CD4-positive, CD25-positive, alpha-beta regulatory T cell (primary cell): ENCODE measurements around the gene KICS2. TPM values are rescaled to one million over a fixed set of nuclear protein-coding genes. Genes with fewer than 3 reads are reported as not detected.

Source experiments
- ATAC-seq, 2 donors: fragments of 150-1000 bp; cut with Tn5 transposase; one replicate each; pipeline ENCODE4 v1.10.0; 2021; ENCODE audit warnings: low read depth in 2 of 2, moderate number of reproducible peaks in 2 of 2, moderate library complexity in 1 of 2
- DNase-seq, 3 donors: peaks; one replicate each; pipeline versions ENCODE4 v3.0.0 to v3.0.0-alpha.2; 2012 to 2022; ENCODE audit warnings: mixed read lengths in 1 of 3
- H3K27ac ChIP-seq: one replicate; pipeline ENCODE4 v1.7.0; 2013; ENCODE audit warnings: mild to moderate bottlenecking, low read length; ENCODE audit not compliant: insufficient read depth, poor library complexity, severe bottlenecking
- H3K27me3 ChIP-seq: one replicate; pipeline ENCODE4 v1.7.0; 2013; ENCODE audit warnings: low read length; ENCODE audit not compliant: control insufficient read depth, insufficient read depth
- H3K36me3 ChIP-seq: one replicate; pipeline ENCODE4 v1.7.0; 2013; ENCODE audit warnings: mild to moderate bottlenecking, low read length, moderate library complexity; ENCODE audit not compliant: control insufficient read depth, insufficient read depth
- H3K4me1 ChIP-seq: 2 replicates; pipeline ENCODE4 v1.7.0; 2013; ENCODE audit warnings: mild to moderate bottlenecking, low read length; ENCODE audit not compliant: insufficient read depth, control insufficient read depth, poor library complexity, severe bottlenecking
- H3K4me3 ChIP-seq: one replicate; pipeline ENCODE4 v1.7.0; 2013; ENCODE audit warnings: low read depth, mild to moderate bottlenecking, low read length, moderate library complexity
- H3K9me3 ChIP-seq, 2 experiments: 1 replicate in 1 of 2; 2 replicates in 1 of 2; pipeline ENCODE4 v1.7.0; 2013; ENCODE audit warnings: low read length in 2 of 2, mild to moderate bottlenecking in 1 of 2, moderate library complexity in 1 of 2; ENCODE audit not compliant: control insufficient read depth in 2 of 2
- H3K27ac Mint-ChIP-seq, 3 donors: one replicate each; pipeline ENCODE4 v1.8.0; 2020 to 2022; ENCODE audit warnings: mild to moderate bottlenecking in 3 of 3, mixed read lengths in 3 of 3, moderate library complexity in 2 of 3
- H3K27me3 Mint-ChIP-seq: one replicate; pipeline ENCODE4 v1.8.0; 2022; ENCODE audit warnings: mild to moderate bottlenecking, mixed read lengths
- H3K36me3 Mint-ChIP-seq: one replicate; pipeline ENCODE4 v1.8.0; 2020; ENCODE audit warnings: mixed read lengths
- H3K4me1 Mint-ChIP-seq, 4 donors: one replicate each; pipeline ENCODE4 v1.8.0; 2020 to 2022; ENCODE audit warnings: mixed read lengths in 4 of 4, mild to moderate bottlenecking in 1 of 4
- H3K4me3 Mint-ChIP-seq, 4 donors: one replicate each; pipeline ENCODE4 v1.8.0; 2020 to 2022; ENCODE audit warnings: mild to moderate bottlenecking in 4 of 4, mixed read lengths in 4 of 4, moderate library complexity in 3 of 4
- H3K9me3 Mint-ChIP-seq, 7 donors: one replicate each; pipeline ENCODE4 v1.8.0; 2020 to 2022; ENCODE audit warnings: mixed read lengths in 7 of 7, mild to moderate bottlenecking in 3 of 7, moderate library complexity in 2 of 7
- polyA plus RNA-seq, 4 donors: library from polyadenylated mRNA; unstranded; fragments of 300-500 nt; fragmentation: Illumina TruSeq; gene quantifications; one replicate each; pipeline ENCODE4 v1.2.3, GENCODE V29; 2021
- total RNA-seq: library from RNA; stranded (reverse); gene quantifications from one replicate; pipeline ENCODE4 v1.2.3, GENCODE V29; 2022

Gene KICS2
- total and polyA plus RNA-seq, 5 donors from 2014 or later = 10.8 to 26.7 (median 12.0) TPM

GRCh38 chr12:64232196-64232595 is 10.1 kb upstream of the KICS2 start:
- peaks cover 0 to 2% (median 0%) of the 10 kb centered on the region in 4 donors for H3K4me1 Mint-ChIP-seq
- H3K27ac Mint-ChIP-seq = no peak overlapping the region
- Histone ChIP-seq H3K27me3 (peaks cover 15% of the 10 kb centered on the region), H3K4me3 (no peak overlapping the region), H3K4me1 (no peaks in the 10 kb centered on the region), H3K9me3 (no peaks in the 10 kb centered on the region), H3K36me3 (no peaks in the 10 kb centered on the region), H3K27ac (no peak overlapping the region)
- DNase-seq (no peak), ATAC-seq (no peak)
- peaks cover 57% of the 10 kb centered on the region for H3K27me3 Mint-ChIP-seq
- no peaks in the 10 kb centered on the region for H3K36me3 Mint-ChIP-seq
- no peak overlapping the region for H3K4me3 Mint-ChIP-seq
- peaks cover 0 to 6% (median 0%) of the 10 kb centered on the region in 7 donors for H3K9me3 Mint-ChIP-seq

GRCh38 chr12:64229796-64230195 is 7.7 kb upstream of the KICS2 start:
- Histone ChIP-seq H3K27ac (no peak overlapping the region), H3K9me3 (no peaks in the 10 kb centered on the region), H3K4me3 (no peak overlapping the region), H3K4me1 (no peaks in the 10 kb centered on the region), H3K27me3 (peaks cover 13% of the 10 kb centered on the region), H3K36me3 (no peaks in the 10 kb centered on the region)
- H3K27me3 Mint-ChIP-seq = peaks cover 62% of the 10 kb centered on the region
- no peak overlapping the region for H3K4me3 Mint-ChIP-seq
- no peaks in the 10 kb centered on the region for H3K4me1 Mint-ChIP-seq
- ATAC-seq = no peak
- H3K36me3 Mint-ChIP-seq = no peaks in the 10 kb centered on the region
- no peak for DNase-seq
- no peak overlapping the region for H3K27ac Mint-ChIP-seq
- peaks cover 0 to 2% (median 0%) of the 10 kb centered on the region in 7 donors for H3K9me3 Mint-ChIP-seq

GRCh38 chr12:64229240-64229639 is 7.1 kb upstream of the KICS2 start:
- no peak overlapping the region for H3K27ac Mint-ChIP-seq
- H3K27me3 Mint-ChIP-seq = peaks cover 56% of the 10 kb centered on the region
- Histone ChIP-seq H3K27ac (no peak overlapping the region), H3K36me3 (no peaks in the 10 kb centered on the region), H3K9me3 (no peaks in the 10 kb centered on the region), H3K4me1 (no peaks in the 10 kb centered on the region), H3K4me3 (no peak overlapping the region), H3K27me3 (peaks cover 9% of the 10 kb centered on the region)
- ATAC-seq (no peak), DNase-seq (no peak)
- no peaks in the 10 kb centered on the region for H3K4me1 Mint-ChIP-seq
- H3K4me3 Mint-ChIP-seq = no peak overlapping the region
- peaks cover 0 to 2% (median 0%) of the 10 kb centered on the region in 7 donors for H3K9me3 Mint-ChIP-seq
- no peaks in the 10 kb centered on the region for H3K36me3 Mint-ChIP-seq

GRCh38 chr12:64225626-64226025 is 3.5 kb upstream of the KICS2 start:
- peaks cover 0 to 2% (median 0%) of the 10 kb centered on the region in 7 donors for H3K9me3 Mint-ChIP-seq
- Histone ChIP-seq H3K4me1 (peaks cover 11% of the 10 kb centered on the region), H3K4me3 (no peak overlapping the region), H3K27ac (no peak overlapping the region), H3K9me3 (no peaks in the 10 kb centered on the region), H3K27me3 (peaks cover 5% of the 10 kb centered on the region), H3K36me3 (no peaks in the 10 kb centered on the region)
- peak overlapping the region in 2 of 4 donors; percentile 16 to 87 for H3K4me3 Mint-ChIP-seq
- peaks cover 12 to 26% (median 16%) of the 10 kb centered on the region in 4 donors for H3K4me1 Mint-ChIP-seq
- peaks cover 59% of the 10 kb centered on the region for H3K27me3 Mint-ChIP-seq
- no peaks in the 10 kb centered on the region for H3K36me3 Mint-ChIP-seq
- ATAC-seq (no peak), DNase-seq (no peak)
- H3K27ac Mint-ChIP-seq = no peak overlapping the region

GRCh38 chr12:64221651-64222008 is 466 bp downstream of the KICS2 start:
- Mint-ChIP-seq H3K9me3 (no peaks in the 10 kb centered on the region), H3K27me3 (peaks cover 29% of the 10 kb centered on the region), H3K27ac (peak overlapping the region; percentile 99 to 100 (median 99)), H3K36me3 (no peaks in the 10 kb centered on the region), H3K4me1 (peaks cover 26 to 51% (median 39%) of the 10 kb centered on the region in 4 donors), H3K4me3 (peak overlapping the region; percentile 95 to 99 (median 98))
- peak; percentile 10 to 13 for ATAC-seq
- no peaks in the 10 kb centered on the region for H3K9me3 ChIP-seq
- peak overlapping the region; percentile 95 for H3K27ac ChIP-seq
- H3K4me1 ChIP-seq = peaks cover 32% of the 10 kb centered on the region
- peak overlapping the region; percentile 91 for H3K4me3 ChIP-seq
- H3K36me3 ChIP-seq = no peaks in the 10 kb centered on the region
- peak in 2 of 3 donors; percentile 55 to 60 for DNase-seq
- peaks cover 3% of the 10 kb centered on the region for H3K27me3 ChIP-seq

GRCh38 chr12:64220046-64220445 is 2.0 kb downstream of the KICS2 start:
- H3K9me3 ChIP-seq = no peaks in the 10 kb centered on the region
- H3K36me3 Mint-ChIP-seq = no peaks in the 10 kb centered on the region
- H3K4me1 Mint-ChIP-seq = peaks cover 32 to 51% (median 41%) of the 10 kb centered on the region in 4 donors
- peaks cover 18% of the 10 kb centered on the region for H3K27me3 Mint-ChIP-seq
- ATAC-seq = no peak
- peak overlapping the region in 1 of 3 donors; percentile 74 for H3K27ac Mint-ChIP-seq
- H3K36me3 ChIP-seq = peaks cover 7% of the 10 kb centered on the region
- no peaks in the 10 kb centered on the region for H3K9me3 Mint-ChIP-seq
- peaks cover 32% of the 10 kb centered on the region for H3K4me1 ChIP-seq
- no peaks in the 10 kb centered on the region for H3K27me3 ChIP-seq
- peak overlapping the region; percentile 77 for H3K27ac ChIP-seq
- no peak for DNase-seq
- peak overlapping the region in 1 of 4 donors; percentile 95 for H3K4me3 Mint-ChIP-seq
- H3K4me3 ChIP-seq = no peak overlapping the region

GRCh38 chr12:64219145-64219544 is 3.0 kb downstream of the KICS2 start:
- H3K36me3 Mint-ChIP-seq = peaks cover 1% of the 10 kb centered on the region
- H3K4me1 Mint-ChIP-seq = peaks cover 32 to 51% (median 41%) of the 10 kb centered on the region in 4 donors
- peak overlapping the region; percentile 21 to 90 (median 79) for H3K27ac Mint-ChIP-seq
- peaks cover 16% of the 10 kb centered on the region for H3K27me3 Mint-ChIP-seq
- DNase-seq (peak in 1 of 3 donors; percentile 9), ATAC-seq (no peak)
- H3K9me3 Mint-ChIP-seq = no peaks in the 10 kb centered on the region
- H3K4me1 ChIP-seq = peaks cover 32% of the 10 kb centered on the region
- peak overlapping the region; percentile 18 to 75 (median 62) for H3K4me3 Mint-ChIP-seq
- no peaks in the 10 kb centered on the region for H3K27me3 ChIP-seq
- peak overlapping the region; percentile 77 for H3K27ac ChIP-seq
- peak overlapping the region; percentile 74 for H3K4me3 ChIP-seq
- H3K9me3 ChIP-seq = no peaks in the 10 kb centered on the region
- H3K36me3 ChIP-seq = peaks cover 7% of the 10 kb centered on the region

GRCh38 chr12:64218597-64218996 is 3.5 kb downstream of the KICS2 start:
- Histone ChIP-seq H3K4me3 (peak overlapping the region; percentile 74), H3K36me3 (peaks cover 10% of the 10 kb centered on the region), H3K27ac (peak overlapping the region; percentile 77), H3K4me1 (peaks cover 32% of the 10 kb centered on the region), H3K9me3 (no peaks in the 10 kb centered on the region), H3K27me3 (no peaks in the 10 kb centered on the region)
- peaks cover 16% of the 10 kb centered on the region for H3K27me3 Mint-ChIP-seq
- peak overlapping the region; percentile 90 to 91 (median 91) for H3K27ac Mint-ChIP-seq
- H3K4me1 Mint-ChIP-seq = peaks cover 32 to 51% (median 42%) of the 10 kb centered on the region in 4 donors
- no peaks in the 10 kb centered on the region for H3K9me3 Mint-ChIP-seq
- DNase-seq (peak in 2 of 3 donors; percentile 9 to 57), ATAC-seq (no peak)
- peaks cover 7% of the 10 kb centered on the region for H3K36me3 Mint-ChIP-seq
- peak overlapping the region; percentile 75 to 84 (median 78) for H3K4me3 Mint-ChIP-seq
